ENCODE data around the gene THSD7B.

GRCh38 chr2:137255345-137255744, 490.0 kb downstream of the THSD7B start:
- TF ChIP-seq EZH2 (IDR thresholded peaks at IDR 0.05; ENCODE audit: insufficient read depth, poor library complexity, severe bottlenecking) (no peak), EZH2phosphoT487 (IDR thresholded peaks at IDR 0.05; ENCODE audit: insufficient read depth, low read depth) (no peak)
